ENCODE measurements around the gene ZDHHC14.

- no peak for TF ChIP-seq REST (IDR thresholded peaks at IDR 0.05; ENCODE audit: low read depth)
- TF ChIP-seq EP300 (IDR thresholded peaks at IDR 0.05; ENCODE audit: borderline replicate concordance): no peak
- no peak for TF ChIP-seq MAX (IDR thresholded peaks at IDR 0.05)
- no peak for TF ChIP-seq TCF12 (IDR thresholded peaks at IDR 0.05; ENCODE audit: low read depth)
- no peak for TF ChIP-seq RAD21 (IDR thresholded peaks at IDR 0.05; ENCODE audit: low read depth)
- TF ChIP-seq CREB1 (IDR thresholded peaks at IDR 0.05; ENCODE audit: low read depth): no peak
These were observed 272.5 kb downstream of the ZDHHC14 start for GRCh38 chr6:157653521-157653920.
